Activated CD4-positive, alpha-beta T cell treated with anti-CD3 and anti-CD28 coated beads, Interleukin-2, amount 10 ng/mL, durations not matched to agents 24 days and 14 days (primary cell): ENCODE results near the gene ACCSL. TPM values are rescaled to one million over a fixed set of nuclear protein-coding genes. Genes with fewer than 3 reads are reported as not detected.

ENCODE experiments used
- DNase-seq: peaks from one replicate; pipeline ENCODE4 v3.0.0; 2022
- H3K27ac Mint-ChIP-seq: one replicate; pipeline ENCODE4 v1.8.0; 2022; ENCODE audit warnings: mild to moderate bottlenecking, mixed read lengths
- H3K27me3 Mint-ChIP-seq: one replicate; pipeline ENCODE4 v1.8.0; 2022; ENCODE audit warnings: mixed read lengths
- H3K36me3 Mint-ChIP-seq: one replicate; pipeline ENCODE4 v1.8.0; 2022; ENCODE audit warnings: low read depth, mild to moderate bottlenecking, mixed read lengths
- H3K4me1 Mint-ChIP-seq: one replicate; pipeline ENCODE4 v1.8.0; 2021; ENCODE audit warnings: mixed read lengths
- H3K4me3 Mint-ChIP-seq: one replicate; pipeline ENCODE4 v1.8.0; 2022; ENCODE audit warnings: mild to moderate bottlenecking, moderate library complexity, mixed read lengths
- H3K9me3 Mint-ChIP-seq: one replicate; pipeline ENCODE4 v1.8.0; 2021; ENCODE audit warnings: mixed read lengths
- intact Hi-C: fragments of 100-400 bp; cut with micrococcal nuclease; formaldehyde crosslinking; loops from one replicate; pipeline ENCODE4 v1.15.1; 2023
- total RNA-seq: library from RNA; stranded (reverse); gene quantifications from 2 replicates; pipeline ENCODE4 v1.2.3, GENCODE V29; 2022

Gene ACCSL
- total RNA-seq, 1 donor from 2014 or later, result not detected

- Mint-ChIP-seq H3K9me3 (peaks cover 14% of the 10 kb centered on the region), H3K4me1 (no peaks in the 10 kb centered on the region), H3K27ac (no peak overlapping the region), H3K27me3 (no peaks in the 10 kb centered on the region), H3K4me3 (no peak overlapping the region), H3K36me3 (peaks cover 29% of the 10 kb centered on the region)
- intact Hi-C loops, result no loop called here
- DNase-seq, result no peak
These were observed 34.9 kb downstream of the ACCSL start for GRCh38 chr11:44082645-44083044.

DNA sequence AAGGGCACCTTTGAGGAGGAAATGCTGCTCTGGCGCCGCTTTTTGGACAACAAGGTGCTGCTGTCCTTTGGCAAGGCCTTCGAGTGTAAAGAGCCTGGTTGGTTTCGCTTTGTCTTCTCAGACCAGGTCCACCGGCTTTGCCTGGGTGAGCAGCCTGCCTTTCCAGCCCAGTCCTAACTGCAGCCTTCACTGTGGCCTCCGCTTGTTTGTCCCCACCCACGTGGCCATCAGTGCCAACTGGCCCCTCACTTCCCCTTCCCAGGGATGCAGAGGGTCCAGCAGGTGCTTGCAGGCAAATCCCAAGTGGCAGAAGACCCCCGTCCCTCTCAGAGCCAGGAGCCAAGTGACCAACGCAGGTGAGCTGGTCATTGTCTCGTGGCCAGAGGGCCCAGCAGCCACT is 35.7 kb downstream of the ACCSL start:
- no peak for DNase-seq
- Mint-ChIP-seq H3K4me3 (no peak overlapping the region), H3K36me3 (peaks cover 31% of the 10 kb centered on the region), H3K27me3 (no peaks in the 10 kb centered on the region), H3K27ac (no peak overlapping the region), H3K4me1 (peaks cover 2% of the 10 kb centered on the region), H3K9me3 (peaks cover 14% of the 10 kb centered on the region)
- intact Hi-C loops, result no loop called here

DNA sequence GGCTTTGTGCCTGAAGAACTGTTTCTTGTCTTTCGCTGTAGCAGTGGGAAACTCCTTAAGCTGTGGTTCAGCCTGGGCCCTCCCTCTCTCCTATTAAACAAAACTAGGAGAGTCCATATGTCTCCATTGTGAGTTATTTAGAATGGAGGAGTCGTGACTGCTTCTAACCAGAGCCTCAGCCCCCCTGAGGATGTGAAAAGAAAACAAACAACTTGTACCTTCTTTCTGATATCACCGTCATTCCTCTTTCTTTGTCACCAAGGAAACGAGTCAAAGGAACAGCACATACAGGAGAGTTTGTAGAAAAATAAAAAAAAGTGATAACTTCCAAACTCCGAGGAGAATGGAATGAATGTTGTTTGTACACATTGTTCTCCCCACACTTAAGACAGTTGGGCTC is 36.1 kb downstream of the ACCSL start:
- peaks cover 14% of the 10 kb centered on the region for H3K9me3 Mint-ChIP-seq

GRCh38 chr11:44085330-44085729 is 37.5 kb downstream of the ACCSL start:
- H3K4me3 Mint-ChIP-seq, result no peak overlapping the region
- H3K27me3 Mint-ChIP-seq, result no peaks in the 10 kb centered on the region
- intact Hi-C loops, result no loop called here
- peaks cover 41% of the 10 kb centered on the region for H3K36me3 Mint-ChIP-seq
- no peak for DNase-seq
- H3K27ac Mint-ChIP-seq, result no peak overlapping the region
- peaks cover 11% of the 10 kb centered on the region for H3K4me1 Mint-ChIP-seq
- peaks cover 14% of the 10 kb centered on the region for H3K9me3 Mint-ChIP-seq

More for the DNA sequence above, 36.1 kb downstream of the ACCSL start:
- Mint-ChIP-seq H3K4me1 (peaks cover 7% of the 10 kb centered on the region), H3K27me3 (no peaks in the 10 kb centered on the region), H3K36me3 (peaks cover 35% of the 10 kb centered on the region), H3K4me3 (no peak overlapping the region), H3K27ac (no peak overlapping the region)
- intact Hi-C loops, result no loop called here
- DNase-seq, result no peak

DNA sequence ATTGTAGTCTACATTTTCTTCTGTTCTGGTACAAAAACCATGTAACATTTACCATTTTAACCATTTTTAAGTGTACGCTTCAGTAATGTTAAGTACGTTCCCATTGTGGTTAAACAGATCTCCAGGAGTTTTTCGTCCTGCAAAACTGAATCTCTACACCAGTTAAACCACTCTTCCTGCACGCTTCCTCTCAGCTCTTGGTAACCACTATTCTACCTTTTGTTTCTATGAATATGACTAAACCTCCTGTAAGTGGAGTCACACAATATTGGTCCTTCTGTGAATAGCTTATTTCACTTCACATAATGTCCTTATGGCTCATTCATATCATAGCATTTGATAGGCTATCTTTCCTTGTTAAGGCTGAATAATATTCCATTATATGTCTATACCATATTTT is 40.6 kb downstream of the ACCSL start:
- Mint-ChIP-seq H3K27ac (no peak overlapping the region), H3K36me3 (peaks cover 35% of the 10 kb centered on the region), H3K4me3 (no peak overlapping the region), H3K4me1 (peaks cover 11% of the 10 kb centered on the region), H3K27me3 (no peaks in the 10 kb centered on the region), H3K9me3 (peaks cover 14% of the 10 kb centered on the region)
- DNase-seq, result no peak
- intact Hi-C loops, result no loop called here

DNA sequence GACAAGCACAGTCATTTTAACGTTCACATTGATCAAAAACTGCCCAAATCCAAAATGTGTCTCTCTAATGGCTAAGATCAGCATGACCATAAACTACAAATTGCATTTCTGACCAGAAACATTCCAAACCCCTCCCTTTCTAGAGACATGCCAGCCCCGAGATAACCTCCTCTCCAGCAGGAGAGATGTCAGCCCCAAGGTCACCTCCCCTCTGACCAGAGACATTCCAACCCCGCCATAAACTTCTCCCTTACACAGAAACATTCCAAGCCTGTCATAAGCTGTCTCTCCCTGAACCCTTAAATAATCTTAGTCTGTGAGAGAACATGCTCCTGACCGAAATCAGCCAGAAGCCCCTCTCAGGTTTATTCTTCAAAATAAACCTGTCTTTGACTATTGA is 41.1 kb downstream of the ACCSL start:
- no peak for DNase-seq
- no peak overlapping the region for H3K4me3 Mint-ChIP-seq
- intact Hi-C loops, result no loop called here
- H3K36me3 Mint-ChIP-seq, result peaks cover 34% of the 10 kb centered on the region
- peaks cover 12% of the 10 kb centered on the region for H3K9me3 Mint-ChIP-seq
- no peak overlapping the region for H3K27ac Mint-ChIP-seq
- H3K4me1 Mint-ChIP-seq, result peaks cover 11% of the 10 kb centered on the region
- H3K27me3 Mint-ChIP-seq, result no peaks in the 10 kb centered on the region

DNA sequence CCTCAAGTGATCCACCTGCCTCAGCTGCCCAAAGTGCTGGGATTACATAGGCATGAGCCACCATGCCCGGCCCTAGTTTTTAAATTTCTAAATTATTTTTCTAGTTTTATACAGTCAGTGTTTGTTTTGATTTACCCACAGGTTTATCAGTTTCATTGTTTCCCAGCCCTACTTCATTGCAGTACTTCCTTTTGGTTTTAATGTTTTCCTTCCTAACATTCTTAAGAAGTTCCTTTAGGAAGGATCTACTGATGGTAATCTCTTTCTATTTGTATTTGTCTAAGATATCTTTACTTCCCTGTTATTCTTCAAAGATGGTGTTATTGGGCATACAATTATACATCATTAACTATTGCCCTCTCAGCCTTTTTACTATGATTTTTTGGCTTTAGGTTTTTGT is 42.8 kb downstream of the ACCSL start:
- Mint-ChIP-seq H3K36me3 (peaks cover 25% of the 10 kb centered on the region), H3K9me3 (peaks cover 6% of the 10 kb centered on the region), H3K4me1 (peaks cover 21% of the 10 kb centered on the region), H3K27me3 (no peaks in the 10 kb centered on the region), H3K27ac (no peak overlapping the region), H3K4me3 (no peak overlapping the region)
- DNase-seq, result no peak
- intact Hi-C loops, result loop anchor here (10.0 kb wide), 2 partner anchors 206 to 776 kb away; partner anchors contain the start of genes ALKBH3 and API5

- Mint-ChIP-seq H3K4me1 (peaks cover 22% of the 10 kb centered on the region), H3K9me3 (no peaks in the 10 kb centered on the region), H3K27me3 (no peaks in the 10 kb centered on the region), H3K27ac (no peak overlapping the region), H3K4me3 (peak overlapping the region; percentile 25), H3K36me3 (peaks cover 6% of the 10 kb centered on the region)
- intact Hi-C loops, result loop anchor here (1.0 to 10.0 kb wide), 3 partner anchors 16 to 780 kb away; partner anchors contain the start of genes ALKBH3 and API5
- DNase-seq, result peak; percentile 94
These were observed 46.6 kb downstream of the ACCSL start for GRCh38 chr11:44094260-44094868.

DNA sequence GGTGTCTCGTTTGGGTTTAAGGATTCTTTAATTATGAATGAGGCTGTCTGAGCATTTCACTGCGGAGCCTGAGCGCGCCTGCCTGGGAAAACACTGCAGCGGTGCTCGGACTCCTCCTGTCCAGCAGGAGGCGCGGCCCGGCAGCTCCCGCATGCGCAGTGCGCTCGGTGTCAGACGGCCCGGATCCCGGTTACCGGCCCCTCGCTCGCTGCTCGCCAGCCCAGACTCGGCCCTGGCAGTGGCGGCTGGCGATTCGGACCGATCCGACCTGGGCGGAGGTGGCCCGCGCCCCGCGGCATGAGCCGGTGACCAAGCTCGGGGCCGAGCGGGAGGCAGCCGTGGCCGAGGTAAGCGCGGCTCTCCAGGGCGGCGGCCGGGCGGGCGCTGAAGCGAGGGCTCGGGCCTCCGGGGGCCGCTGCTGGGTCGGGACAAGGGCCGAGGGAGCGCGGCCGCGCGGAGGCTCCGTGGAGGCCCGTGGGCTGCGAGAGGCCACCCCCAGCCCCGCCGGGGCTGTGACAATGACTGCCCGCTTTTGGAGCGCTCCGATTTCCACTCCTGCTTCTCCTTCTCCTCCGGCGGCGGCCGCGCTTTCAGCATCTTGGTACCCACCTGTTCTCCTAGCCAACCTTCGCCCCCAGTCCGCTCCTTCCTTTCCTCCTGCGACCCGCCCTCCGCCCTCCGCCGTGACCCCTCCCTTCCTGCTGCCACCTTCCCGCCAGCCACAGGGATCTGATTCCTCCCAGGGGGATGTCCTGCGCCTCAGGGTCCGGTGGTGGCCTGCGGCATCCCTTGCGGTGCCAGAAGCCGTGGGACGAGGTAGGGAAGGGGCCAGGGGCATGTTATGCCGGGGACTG is 48.0 kb downstream of the ACCSL start, which contains the start of gene EXT2:
Gene EXT2 (plus strand): TSS at position 173 of the 854 bp plus-strand sequence. CDS start 12,035 bp downstream, outside the sequence.
- peak within 1 kb of the TSS; percentile 51 for H3K27ac Mint-ChIP-seq
- no peaks in the 10 kb centered on the region for H3K27me3 Mint-ChIP-seq
- H3K4me3 Mint-ChIP-seq, result peak within 1 kb of the TSS; percentile 88
- DNase-seq, result peak; percentile 96
- intact Hi-C loops, result loop anchor here (1.0 to 10.0 kb wide), 4 partner anchors 29 to 781 kb away; partner anchors contain the start of genes ACCS, ALKBH3 and API5
- peaks cover 4% of the 10 kb centered on the region for H3K36me3 Mint-ChIP-seq
- peaks cover 19% of the 10 kb centered on the region for H3K4me1 Mint-ChIP-seq
- no peaks in the 10 kb centered on the region for H3K9me3 Mint-ChIP-seq

DNA sequence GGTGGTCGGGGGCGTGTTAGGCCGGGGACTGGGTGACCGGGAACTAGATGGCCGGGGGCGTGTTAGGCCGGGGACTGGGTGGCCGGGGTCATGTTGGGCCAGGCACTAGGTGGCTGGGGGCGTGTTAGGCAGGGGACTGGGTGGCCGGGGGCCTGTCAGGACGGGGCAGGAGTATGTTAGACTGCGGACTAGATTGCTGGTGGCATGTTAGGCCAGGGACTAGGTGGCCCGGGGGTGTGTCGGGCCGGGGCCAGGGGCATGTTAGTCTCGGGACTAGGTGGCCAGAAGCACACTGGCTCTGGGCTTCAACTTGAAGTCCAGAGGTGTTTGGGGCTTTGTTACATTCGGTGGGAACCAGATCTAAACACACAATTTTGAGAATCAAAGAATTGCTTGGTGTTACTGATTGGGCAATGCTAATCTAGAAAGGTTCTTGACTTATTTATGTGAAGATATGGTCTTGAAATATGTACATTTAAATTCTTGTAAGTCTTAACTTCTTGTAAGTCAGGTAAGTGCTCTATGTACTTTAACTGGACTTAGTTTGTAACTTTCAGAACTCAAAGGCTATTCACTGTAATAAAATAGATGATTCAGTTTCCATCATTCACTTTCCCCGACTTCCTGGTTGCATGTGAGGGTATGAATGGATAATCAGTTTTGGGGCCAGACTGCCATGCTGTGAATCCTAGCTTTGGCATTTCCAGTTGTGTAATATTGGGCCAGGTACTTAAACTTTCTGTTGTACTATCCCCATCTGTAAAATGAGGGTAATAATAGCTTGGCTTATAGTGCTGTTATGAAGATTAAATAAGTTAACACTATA is 48.8 kb downstream of the ACCSL start:
- intact Hi-C loops, result loop anchor here (10.0 kb wide), 2 partner anchors 212 to 782 kb away; partner anchors contain the start of genes ALKBH3 and API5
- H3K27ac Mint-ChIP-seq, result peak overlapping the region; percentile 47
- H3K27me3 Mint-ChIP-seq, result no peaks in the 10 kb centered on the region
- peak overlapping the region; percentile 88 for H3K4me3 Mint-ChIP-seq
- no peak for DNase-seq
- peaks cover 4% of the 10 kb centered on the region for H3K36me3 Mint-ChIP-seq
- no peaks in the 10 kb centered on the region for H3K9me3 Mint-ChIP-seq
- peaks cover 19% of the 10 kb centered on the region for H3K4me1 Mint-ChIP-seq

- Mint-ChIP-seq H3K27ac (no peak overlapping the region), H3K4me1 (peaks cover 19% of the 10 kb centered on the region), H3K9me3 (no peaks in the 10 kb centered on the region), H3K36me3 (peaks cover 4% of the 10 kb centered on the region), H3K4me3 (no peak overlapping the region), H3K27me3 (no peaks in the 10 kb centered on the region)
- intact Hi-C loops, result loop anchor here (10.0 kb wide), 2 partner anchors 213 to 783 kb away; partner anchors contain the start of genes ALKBH3 and API5
- DNase-seq, result no peak
These were observed 50.0 kb downstream of the ACCSL start for GRCh38 chr11:44097821-44098220.

- Mint-ChIP-seq H3K27ac (no peak overlapping the region), H3K4me1 (peaks cover 11% of the 10 kb centered on the region), H3K9me3 (no peaks in the 10 kb centered on the region), H3K27me3 (no peaks in the 10 kb centered on the region), H3K36me3 (peaks cover 11% of the 10 kb centered on the region), H3K4me3 (no peak overlapping the region)
- no peak for DNase-seq
- intact Hi-C loops, result no loop called here
These were observed 53.3 kb downstream of the ACCSL start for GRCh38 chr11:44101098-44101497.

DNA sequence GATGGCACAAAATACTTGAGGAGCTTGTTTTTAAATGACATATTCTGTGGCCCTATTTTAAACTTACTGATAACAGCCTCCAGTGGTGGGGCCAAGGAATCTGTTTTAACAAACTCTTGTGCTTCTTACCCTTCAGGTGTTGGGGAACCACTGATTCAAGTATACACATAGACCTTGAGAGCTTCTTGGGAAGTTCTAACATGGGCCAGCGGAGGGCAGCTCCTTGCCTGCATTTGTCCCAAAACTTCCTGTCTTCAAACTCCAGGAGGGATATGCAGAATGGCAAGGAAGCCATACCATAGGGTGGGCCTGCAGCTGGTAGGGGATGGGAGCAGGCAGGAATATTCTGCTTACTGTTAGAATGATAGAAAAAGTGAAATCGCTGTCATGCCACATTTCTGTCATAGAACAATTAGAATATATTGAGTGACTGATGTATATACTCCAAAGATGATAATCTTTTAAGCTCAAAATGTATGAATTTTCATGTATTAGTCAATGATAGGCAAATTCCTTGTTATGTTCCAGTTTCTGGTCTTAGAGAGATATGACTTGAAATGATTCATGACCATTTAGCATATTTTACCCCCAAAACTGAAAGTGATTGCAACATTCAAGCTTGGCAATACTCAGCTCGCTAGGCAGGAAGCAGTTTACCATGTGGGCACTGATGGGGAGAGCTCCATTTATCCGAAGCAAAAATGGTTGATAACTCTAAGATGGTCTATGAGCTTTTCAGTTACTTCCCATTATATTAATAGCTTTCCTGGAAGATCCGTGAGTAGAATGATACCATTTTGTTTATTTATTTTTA is 56.9 kb downstream of the ACCSL start:
- H3K27ac Mint-ChIP-seq, result no peak overlapping the region

More for the DNA sequence above, 56.9 kb downstream of the ACCSL start:
- H3K4me1 Mint-ChIP-seq, result peaks cover 2% of the 10 kb centered on the region
- no peak for DNase-seq
- H3K36me3 Mint-ChIP-seq, result peaks cover 12% of the 10 kb centered on the region
- intact Hi-C loops, result no loop called here
- no peak overlapping the region for H3K4me3 Mint-ChIP-seq
- no peaks in the 10 kb centered on the region for H3K9me3 Mint-ChIP-seq
- no peaks in the 10 kb centered on the region for H3K27me3 Mint-ChIP-seq
